HEK293T (cell line): ENCODE data around the gene ZC3H12A.

Experiments
- CTCF ChIA-PET: fragments of 350-600 bp; formaldehyde crosslinking; extraction: SDS; loops from one replicate; lab custom pipeline; 2021; ENCODE audit warnings: antibody characterized with exemption, inconsistent platforms; lab: Yijun Ruan, JAX
- POLR2A ChIA-PET: fragments of 350-600 bp; formaldehyde crosslinking; extraction: SDS; loops from one replicate; lab custom pipeline; 2020; ENCODE audit warnings: antibody characterized with exemption, inconsistent platforms; lab: Yijun Ruan, JAX
- DNase-seq: peaks from one replicate; pipeline ENCODE4 v3.0.0; 2012; ENCODE audit warnings: mixed read lengths; ENCODE audit errors: extremely low spot score
- ARNT ChIP-seq: fragments of 450-650 bp; IDR thresholded peaks from 2 replicates; pipeline ENCODE4 v1.6.1; 2017; ENCODE audit warnings: mild to moderate bottlenecking
- BHLHE40 ChIP-seq: fragments of 450-650 bp; IDR thresholded peaks from 2 replicates; pipeline ENCODE4 v1.6.1; 2016; ENCODE audit warnings: mild to moderate bottlenecking, moderate library complexity, borderline replicate concordance
- CTBP1 ChIP-seq: fragments of 450-650 bp; IDR thresholded peaks from 2 replicates; pipeline ENCODE4 v1.6.1; 2016; ENCODE audit warnings: borderline replicate concordance
- ELF4 ChIP-seq: fragments of 450-650 bp; IDR thresholded peaks from 2 replicates; pipeline ENCODE4 v1.6.1; 2017; ENCODE audit warnings: antibody characterized with exemption
- FOXA1 ChIP-seq: fragments of 450-650 bp; IDR thresholded peaks from 2 replicates; pipeline ENCODE4 v1.6.1; 2016; ENCODE audit warnings: mild to moderate bottlenecking
- FOXK2 ChIP-seq: fragments of 450-650 bp; IDR thresholded peaks from 2 replicates; pipeline ENCODE4 v1.6.1; 2016; ENCODE audit warnings: mild to moderate bottlenecking
- FOXM1 ChIP-seq: fragments of 450-650 bp; IDR thresholded peaks from 2 replicates; pipeline ENCODE4 v1.6.1; 2017; ENCODE audit warnings: mild to moderate bottlenecking, borderline replicate concordance
- HDGF ChIP-seq: fragments of 450-650 bp; IDR thresholded peaks from 2 replicates; pipeline ENCODE4 v1.6.1; 2017; ENCODE audit warnings: antibody characterized with exemption, borderline replicate concordance
- L3MBTL2 ChIP-seq: fragments of 450-650 bp; conservative IDR thresholded peaks from 2 replicates; pipeline ENCODE4 v1.6.1; 2016; ENCODE audit warnings: mild to moderate bottlenecking
- LEF1 ChIP-seq: fragments of 450-650 bp; IDR thresholded peaks from 2 replicates; pipeline ENCODE4 v1.6.1; 2017; ENCODE audit warnings: mild to moderate bottlenecking, borderline replicate concordance
- NFRKB ChIP-seq: fragments of 450-650 bp; IDR thresholded peaks from 2 replicates; pipeline ENCODE4 v1.6.1; 2016; ENCODE audit warnings: mild to moderate bottlenecking, moderate library complexity
- SP1 ChIP-seq: fragments of 450-650 bp; IDR thresholded peaks from 2 replicates; pipeline ENCODE4 v1.6.1; 2017
- SUZ12 ChIP-seq: fragments of 450-650 bp; IDR thresholded peaks from 2 replicates; pipeline ENCODE4 v1.6.1; 2016; ENCODE audit warnings: mild to moderate bottlenecking
- TARDBP ChIP-seq: fragments of 450-650 bp; IDR thresholded peaks from 2 replicates; pipeline ENCODE4 v1.6.1; 2016
- ZNF384 ChIP-seq: fragments of 450-650 bp; IDR thresholded peaks from 2 replicates; pipeline ENCODE4 v1.6.1; 2016
- TF ChIP-seq, protein P1 (sequence below): fragments of 450-650 bp; IDR thresholded peaks from 2 replicates; pipeline ENCODE4 v1.6.1; 2016

Gene ZC3H12A

DNA sequence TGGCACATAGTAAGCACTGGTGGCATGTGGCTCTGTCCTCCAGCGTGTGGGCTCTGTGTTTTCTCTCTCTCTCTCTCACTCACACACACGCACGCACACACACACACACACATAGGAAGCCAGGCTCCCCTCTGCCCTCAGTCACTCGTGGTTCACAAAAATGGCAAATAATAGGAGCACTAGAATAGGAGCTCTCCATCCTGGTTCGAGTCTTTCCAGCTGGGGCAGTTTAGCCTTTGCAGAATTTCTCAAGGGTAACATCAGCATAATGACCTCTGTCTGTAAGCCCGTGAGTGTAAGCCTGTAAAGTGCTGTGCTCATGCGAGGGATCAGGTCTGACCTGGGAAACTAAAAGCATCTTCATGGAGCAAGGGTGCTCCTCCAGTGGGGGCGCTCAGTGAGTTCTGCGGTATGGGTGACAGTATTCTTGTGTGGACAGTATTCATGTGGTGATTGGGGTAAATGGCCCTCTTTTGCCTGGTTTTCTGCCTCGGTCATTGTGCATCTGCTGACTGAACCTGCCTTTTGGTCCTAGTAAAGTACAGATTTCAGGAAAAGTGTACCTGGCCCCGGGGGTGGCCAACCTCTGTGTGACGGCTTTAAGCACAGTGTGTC lies 842 bp upstream of the ZC3H12A start:
- CTCF ChIA-PET: interaction anchor here (0.6 to 2.1 kb wide), 3 partner anchors 13 to 208 kb away, joined by 3 to 10 read pairs (median 3); no protein-coding TSS in a partner anchor
- POLR2A ChIA-PET: interaction anchor here (1.0 to 3.0 kb wide), 7 partner anchors 8 to 41 kb away, joined by 3 to 11 read pairs (median 4); partner anchors contain the start of gene MEAF6
- DNase-seq: no peak
- no peak for TF ChIP-seq CTBP1
- no peak for TF ChIP-seq BHLHE40

DNA sequence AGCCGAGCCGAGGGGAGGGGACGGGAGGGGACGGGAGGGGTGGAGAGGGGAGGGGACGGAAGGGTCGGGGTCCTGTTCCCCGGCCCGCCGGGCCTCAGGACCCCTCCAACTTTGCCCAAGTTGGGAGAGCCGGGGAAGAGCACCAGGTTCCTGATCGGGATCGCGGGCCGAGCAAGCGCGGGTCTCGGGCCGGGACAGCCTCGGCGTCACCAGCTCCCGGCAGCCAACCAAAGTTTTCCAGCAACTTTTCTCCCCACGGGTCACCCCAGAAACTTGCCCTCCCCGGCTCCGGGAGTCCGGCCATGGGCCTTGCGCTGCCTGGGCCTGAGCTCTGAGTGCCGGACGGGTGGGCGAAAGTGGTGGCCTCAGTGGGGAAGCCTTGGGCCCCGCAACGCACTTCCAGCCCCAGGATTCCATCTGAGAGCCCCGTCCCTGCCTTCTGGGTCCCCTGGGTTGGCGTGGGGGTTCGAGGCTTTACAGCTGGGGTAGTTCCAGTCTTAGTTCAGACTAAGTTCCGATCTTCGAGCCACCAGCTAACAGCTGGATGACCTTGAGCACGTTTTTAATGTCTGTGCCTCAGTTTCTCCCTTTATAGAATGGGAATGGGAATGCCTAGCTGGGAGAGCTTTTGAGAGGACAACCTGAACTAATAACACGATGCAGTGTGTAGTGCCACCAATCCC lies 458 bp downstream of the ZC3H12A start:
- ChIA-PET CTCF (interaction anchor here (0.6 to 2.1 kb wide), 2 partner anchors 12 to 899 kb away, joined by 3 to 10 read pairs; no protein-coding TSS in a partner anchor), POLR2A (interaction anchor here (0.8 to 3.0 kb wide), 11 partner anchors 9 to 79 kb away, joined by 3 to 11 read pairs (median 4); partner anchors contain the start of genes MEAF6 and SNIP1)
- peak; percentile 36 for DNase-seq
- TF ChIP-seq SUZ12: no peak
- TF ChIP-seq ARNT: no peak
- no peak for TF ChIP-seq LEF1

DNA sequence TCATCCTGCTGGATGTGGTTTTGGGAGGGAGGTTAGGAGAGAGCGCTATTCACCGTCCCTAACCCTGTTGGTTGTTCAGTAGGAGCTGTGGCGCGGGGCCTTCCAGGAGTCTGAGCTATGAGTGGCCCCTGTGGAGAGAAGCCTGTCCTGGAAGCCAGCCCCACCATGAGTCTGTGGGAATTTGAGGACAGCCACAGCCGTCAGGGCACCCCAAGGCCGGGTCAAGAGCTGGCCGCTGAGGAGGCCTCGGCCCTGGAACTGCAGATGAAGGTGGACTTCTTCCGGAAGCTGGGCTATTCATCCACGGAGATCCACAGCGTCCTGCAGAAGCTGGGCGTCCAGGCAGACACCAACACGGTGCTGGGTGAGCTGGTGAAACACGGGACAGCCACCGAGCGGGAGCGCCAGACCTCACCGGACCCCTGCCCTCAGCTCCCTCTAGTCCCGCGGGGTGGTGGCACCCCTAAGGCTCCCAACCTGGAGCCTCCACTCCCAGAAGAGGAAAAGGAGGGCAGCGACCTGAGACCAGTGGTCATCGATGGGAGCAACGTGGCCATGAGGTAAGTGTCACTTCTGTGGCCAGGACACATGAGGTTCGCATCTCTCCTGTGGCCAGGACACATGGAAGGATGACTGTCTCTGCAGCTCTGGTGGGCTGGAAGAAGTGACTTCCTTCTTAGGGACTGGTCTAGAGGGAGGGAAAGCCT lies 1.2 kb downstream of the ZC3H12A start:
- POLR2A ChIA-PET: interaction anchor here (0.6 to 3.0 kb wide), 8 partner anchors 10 to 700 kb away, joined by 3 to 11 read pairs (median 3); partner anchors contain the start of genes MEAF6 and SNIP1
- TF ChIP-seq TARDBP: no peak
- TF ChIP-seq FOXM1: no peak
- no peak for TF ChIP-seq LEF1
- DNase-seq: no peak
- CTCF ChIA-PET: interaction anchor here (2.1 kb wide), 1 partner anchor 11 kb away, joined by 10 read pairs; no protein-coding TSS in a partner anchor

DNA sequence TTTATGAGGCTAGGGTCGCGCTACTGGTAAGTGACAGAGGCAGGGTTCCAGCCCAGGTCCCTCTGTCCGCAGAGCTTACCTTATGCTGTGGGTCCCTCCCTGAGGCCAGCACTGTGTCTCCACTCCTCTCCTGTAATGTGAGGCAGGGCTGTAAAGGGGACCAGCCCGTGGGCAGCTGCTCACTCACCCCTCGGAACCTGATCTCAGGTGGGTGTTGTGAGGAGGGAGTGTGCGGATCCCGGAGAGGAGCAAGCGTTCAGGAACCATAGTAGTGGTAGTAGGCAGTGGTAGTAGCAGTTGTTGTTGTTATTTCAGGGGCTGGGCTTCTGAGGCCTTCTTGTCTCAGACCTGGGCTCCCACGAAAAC lies 1.7 kb downstream of the ZC3H12A start:
- CTCF ChIA-PET: interaction anchor here (1.3 kb wide), 1 partner anchor 11 kb away, joined by 11 read pairs; no protein-coding TSS in a partner anchor
- no peak for DNase-seq
- POLR2A ChIA-PET: interaction anchor here (0.6 to 3.0 kb wide), 5 partner anchors 9 to 699 kb away, joined by 3 to 11 read pairs (median 3); no protein-coding TSS in a partner anchor
- no peak for TF ChIP-seq LEF1
- TF ChIP-seq TARDBP: no peak
- no peak for TF ChIP-seq FOXA1
- TF ChIP-seq ELF4: no peak
- no peak for TF ChIP-seq SP1
- TF ChIP-seq, protein P1, sequence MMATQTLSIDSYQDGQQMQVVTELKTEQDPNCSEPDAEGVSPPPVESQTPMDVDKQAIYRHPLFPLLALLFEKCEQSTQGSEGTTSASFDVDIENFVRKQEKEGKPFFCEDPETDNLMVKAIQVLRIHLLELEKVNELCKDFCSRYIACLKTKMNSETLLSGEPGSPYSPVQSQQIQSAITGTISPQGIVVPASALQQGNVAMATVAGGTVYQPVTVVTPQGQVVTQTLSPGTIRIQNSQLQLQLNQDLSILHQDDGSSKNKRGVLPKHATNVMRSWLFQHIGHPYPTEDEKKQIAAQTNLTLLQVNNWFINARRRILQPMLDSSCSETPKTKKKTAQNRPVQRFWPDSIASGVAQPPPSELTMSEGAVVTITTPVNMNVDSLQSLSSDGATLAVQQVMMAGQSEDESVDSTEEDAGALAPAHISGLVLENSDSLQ: no peak
- no peak for TF ChIP-seq HDGF
- no peak for TF ChIP-seq FOXM1
- TF ChIP-seq ZNF384: no peak
- no peak for TF ChIP-seq CTBP1
- no peak for TF ChIP-seq SUZ12
- TF ChIP-seq NFRKB: no peak
- no peak for TF ChIP-seq FOXK2
- TF ChIP-seq ARNT: no peak
- TF ChIP-seq L3MBTL2: no peak
- no peak for TF ChIP-seq BHLHE40

DNA sequence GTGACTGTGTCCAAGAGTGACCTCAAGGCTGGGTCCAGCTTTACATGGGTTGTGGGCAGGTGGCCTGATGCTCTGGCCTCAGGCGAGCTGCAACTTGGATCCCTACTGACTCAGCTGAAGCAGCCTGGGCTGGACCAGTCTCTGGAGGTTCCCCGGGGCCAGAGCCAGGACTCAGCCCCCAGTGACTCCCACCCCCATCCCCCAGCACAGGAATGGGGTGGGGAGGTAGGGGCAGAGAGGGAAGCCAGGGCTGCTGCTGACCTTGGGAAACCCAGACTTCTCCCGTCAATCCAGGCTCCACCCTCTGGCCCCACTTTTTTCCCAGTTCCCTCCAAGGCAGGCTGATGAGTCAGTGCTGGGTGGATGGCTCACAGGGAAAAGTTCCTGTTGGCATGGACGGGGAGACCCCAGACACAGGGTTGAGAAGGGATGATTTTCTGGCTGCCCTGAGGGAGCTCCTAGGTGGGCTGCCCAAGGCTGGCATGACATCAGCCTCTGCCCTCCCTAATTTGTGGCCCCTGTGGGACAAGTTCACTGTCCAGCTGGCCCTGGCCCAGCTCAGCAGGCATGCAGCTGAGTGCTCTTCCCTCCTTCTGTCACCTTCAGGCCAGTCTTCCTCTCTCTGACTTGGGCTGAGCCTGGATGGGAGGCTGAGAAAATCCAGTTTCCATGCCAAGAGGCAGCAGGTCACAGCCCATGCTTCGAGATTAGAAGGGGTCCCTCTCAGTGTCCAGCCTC lies 2.2 kb downstream of the ZC3H12A start:
- TF ChIP-seq HDGF: no peak
- no peak for TF ChIP-seq NFRKB
- POLR2A ChIA-PET: interaction anchor here (1.1 to 3.0 kb wide), 2 partner anchors 8 to 24 kb away, joined by 3 to 11 read pairs; no protein-coding TSS in a partner anchor
- CTCF ChIA-PET: interaction anchor here (1.3 kb wide), 1 partner anchor 11 kb away, joined by 11 read pairs; no protein-coding TSS in a partner anchor
- no peak for DNase-seq

DNA sequence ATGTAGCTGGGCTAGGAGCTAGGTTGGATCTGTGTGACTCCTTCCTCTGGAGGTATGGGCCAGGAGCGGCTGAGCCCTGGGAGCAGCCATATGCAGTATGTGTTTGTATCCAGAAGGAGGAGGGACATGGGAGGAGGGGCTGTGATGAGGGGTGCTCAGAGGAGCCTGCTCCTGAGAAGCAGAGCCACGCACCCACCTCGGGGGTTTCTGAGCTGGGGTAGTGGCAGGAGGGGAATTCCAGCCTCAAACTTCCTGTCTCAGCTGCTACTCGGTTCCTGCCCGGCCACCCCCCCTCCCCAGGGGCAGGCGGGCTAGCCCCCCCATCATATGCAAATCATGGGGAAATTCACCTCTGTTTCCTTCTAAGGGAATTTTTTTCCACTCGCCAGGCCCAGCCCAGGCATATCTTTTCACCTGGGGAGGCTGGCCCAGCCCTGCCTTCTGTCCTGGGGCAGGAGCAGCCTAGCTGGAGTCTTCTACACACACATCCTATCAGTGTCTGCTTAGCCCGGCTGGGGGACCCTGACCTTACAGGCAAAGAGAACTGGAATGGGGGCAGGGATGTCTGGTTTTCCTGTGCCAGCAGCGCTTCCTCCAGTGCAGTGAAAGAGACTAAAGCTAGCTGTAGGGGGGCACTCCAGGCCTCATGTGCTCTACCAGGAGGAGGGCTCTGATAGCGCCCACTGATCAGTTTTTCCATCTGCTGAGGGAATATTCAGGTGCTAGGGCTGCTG lies 3.0 kb downstream of the ZC3H12A start:
- CTCF ChIA-PET: interaction anchor here (1.3 to 1.8 kb wide), 2 partner anchors 10 kb away, joined by 11 to 18 read pairs; no protein-coding TSS in a partner anchor
- POLR2A ChIA-PET: interaction anchor here (0.7 kb wide), 1 partner anchor 37 kb away, joined by 3 read pairs; the partner anchor contains the start of gene MEAF6
- no peak for DNase-seq
- no peak for TF ChIP-seq TARDBP
- no peak for TF ChIP-seq ZNF384
- TF ChIP-seq HDGF: no peak
